RWPE1 (cell line): ENCODE results near the gene ARIH1.
"Not testable (repeated sequence)": the region's sequence is repeated elsewhere in the genome, so short reads cannot be mapped to it uniquely, and the experiment has no call there.

ENCODE experiments used
- CTCF ChIA-PET: fragments of 350-600 bp; sonication (Branson Sonifier 250); formaldehyde crosslinking; extraction: SDS; loops from one replicate; lab custom pipeline; 2021; lab: Yijun Ruan, JAX
- POLR2A ChIA-PET: fragments of 400-600 bp; formaldehyde crosslinking; extraction: SDS; loops from one replicate; lab custom pipeline; 2020; ENCODE audit warnings: antibody characterized with exemption; ENCODE audit not compliant: low non-redundant PET; lab: Yijun Ruan, JAX
- DNase-seq: peaks from one replicate; pipeline ENCODE4 v3.0.0; 2012; ENCODE audit warnings: low spot score
- H3K27ac ChIP-seq: fragments of 450-650 bp; 2 replicates; pipeline ENCODE4 v1.5.1; 2017
- TF ChIP-seq, protein P1 (sequence below): fragments of 450-650 bp; conservative IDR thresholded peaks from 2 replicates; pipeline ENCODE4 v1.5.1; 2017; ENCODE audit warnings: low read depth, mild to moderate bottlenecking

The ARIH1 gene

GRCh38 chr15:72614810-72615532, 140.8 kb downstream of the ARIH1 start:
- TF ChIP-seq, protein P1, sequence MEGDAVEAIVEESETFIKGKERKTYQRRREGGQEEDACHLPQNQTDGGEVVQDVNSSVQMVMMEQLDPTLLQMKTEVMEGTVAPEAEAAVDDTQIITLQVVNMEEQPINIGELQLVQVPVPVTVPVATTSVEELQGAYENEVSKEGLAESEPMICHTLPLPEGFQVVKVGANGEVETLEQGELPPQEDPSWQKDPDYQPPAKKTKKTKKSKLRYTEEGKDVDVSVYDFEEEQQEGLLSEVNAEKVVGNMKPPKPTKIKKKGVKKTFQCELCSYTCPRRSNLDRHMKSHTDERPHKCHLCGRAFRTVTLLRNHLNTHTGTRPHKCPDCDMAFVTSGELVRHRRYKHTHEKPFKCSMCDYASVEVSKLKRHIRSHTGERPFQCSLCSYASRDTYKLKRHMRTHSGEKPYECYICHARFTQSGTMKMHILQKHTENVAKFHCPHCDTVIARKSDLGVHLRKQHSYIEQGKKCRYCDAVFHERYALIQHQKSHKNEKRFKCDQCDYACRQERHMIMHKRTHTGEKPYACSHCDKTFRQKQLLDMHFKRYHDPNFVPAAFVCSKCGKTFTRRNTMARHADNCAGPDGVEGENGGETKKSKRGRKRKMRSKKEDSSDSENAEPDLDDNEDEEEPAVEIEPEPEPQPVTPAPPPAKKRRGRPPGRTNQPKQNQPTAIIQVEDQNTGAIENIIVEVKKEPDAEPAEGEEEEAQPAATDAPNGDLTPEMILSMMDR = no peak
- ChIA-PET CTCF (no interaction called here), POLR2A (no interaction called here)
- H3K27ac ChIP-seq = no peak overlapping the region
- DNase-seq = no peak

GRCh38 chr15:72615533-72616233, 141.6 kb downstream of the ARIH1 start:
- CTCF ChIA-PET = interaction anchor here (1.2 kb wide), 1 partner anchor 16 kb away, joined by 4 read pairs; no protein-coding TSS in a partner anchor

DNA sequence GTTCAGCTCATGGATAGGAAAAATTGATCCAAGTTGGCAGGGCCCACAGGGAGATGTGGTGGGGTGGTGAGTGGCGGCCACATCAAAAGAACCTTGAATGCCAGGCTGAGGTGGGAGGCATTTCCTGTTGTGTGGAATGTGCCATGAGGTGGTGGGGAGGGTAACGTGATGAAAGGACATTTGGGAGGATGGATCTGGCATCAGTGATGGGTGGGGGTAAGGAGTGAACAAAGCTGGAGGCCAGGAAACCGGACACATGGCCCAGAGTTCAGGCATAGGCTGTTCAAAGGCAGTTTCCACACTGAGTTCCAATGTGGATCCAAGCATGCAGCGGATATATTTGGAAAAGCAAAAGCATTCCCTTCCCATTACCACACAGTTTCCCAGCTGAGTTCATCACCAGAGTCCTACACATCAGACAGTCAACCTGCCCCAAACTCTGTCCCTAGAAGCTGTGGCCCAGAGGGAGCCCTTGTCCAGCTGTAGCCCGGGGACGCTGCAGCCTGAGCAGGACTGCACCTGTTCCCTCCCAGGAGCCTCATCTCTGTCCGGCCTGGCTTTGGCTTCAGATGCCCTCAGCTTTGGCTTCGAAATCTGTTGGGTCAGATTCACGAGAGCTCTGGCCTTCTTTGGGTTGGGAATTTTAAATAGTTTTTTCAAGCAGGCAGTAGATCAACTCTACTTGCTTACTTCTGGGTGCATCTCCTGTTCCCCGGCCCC, 142.5 kb downstream of the ARIH1 start:
- ChIA-PET POLR2A (no interaction called here), CTCF (interaction anchor here (1.2 kb wide), 1 partner anchor 17 kb away, joined by 4 read pairs; no protein-coding TSS in a partner anchor)
- no peak for DNase-seq
- TF ChIP-seq, protein P1 = no peak
- no peak overlapping the region for H3K27ac ChIP-seq

More at GRCh38 chr15:72615533-72616233, 141.6 kb downstream of the ARIH1 start:
- DNase-seq, POLR2A ChIA-PET, H3K27ac ChIP-seq: not testable (repeated sequence)

DNA sequence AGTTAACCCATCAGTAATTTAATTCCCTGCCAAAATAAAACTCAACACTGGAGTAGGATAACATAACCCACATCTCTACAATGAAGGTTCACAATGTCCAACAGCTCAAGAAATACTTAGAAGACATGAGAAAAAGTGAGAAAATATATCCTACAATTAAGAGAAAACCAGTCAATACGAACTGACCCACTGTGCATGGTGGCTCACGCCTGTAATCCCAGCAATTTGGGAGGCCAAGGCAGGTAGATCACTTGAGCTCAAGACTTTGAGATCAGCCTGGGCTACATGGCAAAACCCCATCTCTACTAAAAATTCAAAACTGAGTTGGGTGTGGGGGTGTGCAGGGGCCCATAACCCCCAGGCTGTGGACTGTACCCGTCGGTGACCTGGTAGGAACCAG, 149.7 kb downstream of the ARIH1 start:
- POLR2A ChIA-PET, H3K27ac ChIP-seq, DNase-seq, CTCF ChIA-PET: not testable (repeated sequence)

GRCh38 chr15:72626153-72626552, 152.0 kb downstream of the ARIH1 start:
- H3K27ac ChIP-seq, POLR2A ChIA-PET, DNase-seq: not testable (repeated sequence)
- CTCF ChIA-PET = interaction anchor here (0.6 kb wide), 2 partner anchors 29 to 1198 kb away, joined by 3 to 4 read pairs; no protein-coding TSS in a partner anchor

DNA sequence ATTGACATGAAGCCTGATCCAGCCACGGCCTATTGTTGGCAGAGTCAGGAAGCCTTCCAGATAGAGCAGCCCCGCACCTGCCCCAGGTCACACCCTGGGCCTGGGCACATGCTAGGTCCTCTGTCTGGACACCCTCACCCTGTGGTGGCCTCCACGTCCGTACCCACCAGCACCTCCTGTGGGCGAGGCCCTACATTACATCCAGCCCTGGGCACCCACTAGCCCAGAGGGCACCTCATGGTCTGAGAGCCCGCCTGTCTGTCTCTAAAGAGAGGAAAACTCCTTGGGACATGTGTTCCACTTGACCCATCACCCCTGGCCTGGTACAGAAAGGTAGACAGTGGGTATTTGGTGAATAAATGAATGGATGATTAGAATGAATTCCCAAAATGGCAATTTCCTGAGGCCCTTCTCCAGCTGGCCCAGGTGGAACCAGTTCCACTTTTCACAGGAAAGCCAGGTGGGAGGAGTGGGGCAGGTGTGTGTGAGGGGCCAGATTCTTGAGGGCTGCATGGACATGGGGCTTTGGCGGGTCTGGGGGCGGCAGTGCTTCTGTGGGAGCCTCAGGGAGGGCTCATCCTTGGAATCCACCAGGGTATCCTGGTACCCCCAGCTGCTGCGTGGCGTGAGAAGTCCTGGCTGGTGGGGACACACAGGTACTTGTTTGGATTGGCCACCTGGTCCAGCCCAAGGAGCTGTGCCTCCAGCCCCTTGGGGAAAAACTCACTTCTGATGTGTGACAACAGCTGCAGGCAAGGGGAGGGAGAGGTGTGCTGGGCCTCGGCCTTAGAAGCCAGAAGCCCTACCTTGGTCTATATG, 154.3 kb downstream of the ARIH1 start:
- H3K27ac ChIP-seq, POLR2A ChIA-PET, DNase-seq: not testable (repeated sequence)
- CTCF ChIA-PET = interaction anchor here (0.6 kb wide), 1 partner anchor 59 kb away, joined by 4 read pairs; no protein-coding TSS in a partner anchor

GRCh38 chr15:72629068-72629570, 155.0 kb downstream of the ARIH1 start:
- CTCF ChIA-PET = interaction anchor here (0.6 kb wide), 1 partner anchor 59 kb away, joined by 4 read pairs; no protein-coding TSS in a partner anchor
- H3K27ac ChIP-seq, POLR2A ChIA-PET, DNase-seq: not testable (repeated sequence)

GRCh38 chr15:72636519-72637282, 162.6 kb downstream of the ARIH1 start:
- DNase-seq, POLR2A ChIA-PET, CTCF ChIA-PET, H3K27ac ChIP-seq: not testable (repeated sequence)

- H3K27ac ChIP-seq, POLR2A ChIA-PET, DNase-seq, CTCF ChIA-PET: not testable (repeated sequence)
These were observed 165.8 kb downstream of the ARIH1 start for GRCh38 chr15:72639759-72640483.

DNA sequence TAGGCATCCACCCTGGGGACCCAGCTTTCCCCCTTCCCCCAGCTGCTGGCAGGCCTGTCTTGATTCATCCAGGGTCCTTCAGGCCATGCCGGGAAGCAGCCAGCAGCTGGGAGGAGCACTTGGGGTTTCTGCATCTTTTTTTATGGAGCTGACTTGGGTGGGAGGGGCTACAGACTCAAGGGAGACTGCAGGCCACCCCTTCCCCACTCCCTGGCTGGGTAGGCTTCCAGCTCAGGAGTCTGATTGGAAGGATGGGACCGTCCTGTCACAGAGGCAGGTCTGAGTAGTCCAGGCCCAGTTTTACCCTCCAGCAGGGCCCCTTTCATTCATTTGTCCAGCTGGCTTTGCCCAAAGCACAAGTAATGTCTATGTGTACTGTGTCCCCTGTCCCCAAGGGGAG, 168.1 kb downstream of the ARIH1 start:
- H3K27ac ChIP-seq, DNase-seq, CTCF ChIA-PET, POLR2A ChIA-PET: not testable (repeated sequence)

DNA sequence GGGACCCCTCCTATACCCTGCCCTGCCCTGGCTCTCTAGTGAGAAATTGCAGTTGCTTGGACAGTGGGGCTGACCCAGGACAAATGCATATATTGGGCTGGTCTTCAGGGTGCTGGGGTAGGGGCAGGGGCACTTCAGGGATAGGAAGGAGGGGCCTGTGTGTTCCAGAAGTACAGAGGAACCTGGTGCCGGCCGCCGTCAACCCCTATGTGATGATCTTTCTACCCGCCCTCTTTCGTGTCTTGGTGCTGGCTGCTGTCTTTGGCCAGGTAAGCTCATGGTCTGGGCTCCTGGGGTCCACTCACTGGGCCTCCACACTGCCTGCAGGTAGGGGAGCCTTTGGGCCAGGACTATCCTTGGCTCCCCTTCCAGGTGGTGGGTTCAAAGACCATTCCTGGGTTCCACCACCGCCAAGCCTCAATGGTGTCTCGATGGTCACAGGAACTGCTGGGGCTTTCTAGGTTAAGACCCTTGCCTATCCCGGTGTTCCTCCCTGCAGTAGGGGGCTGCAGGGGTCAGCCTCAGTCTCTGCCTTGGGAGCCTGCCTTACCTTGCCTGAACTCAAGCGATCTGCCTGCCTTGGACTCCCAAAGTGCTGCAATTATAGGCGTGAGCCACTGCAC, 174.6 kb downstream of the ARIH1 start:
- H3K27ac ChIP-seq, CTCF ChIA-PET, DNase-seq, POLR2A ChIA-PET: not testable (repeated sequence)
